Activated CD4-positive, alpha-beta T cell treated with anti-CD3 and anti-CD28 coated beads for 48 hours (primary cell): ENCODE measurements around the gene EVA1C.
"Not testable (repeated sequence)": the region's sequence is repeated elsewhere in the genome, so short reads cannot be mapped to it uniquely, and the experiment has no call there.

Source experiments
- DNase-seq: peaks from one replicate; pipeline ENCODE4 v3.0.0-alpha.2; 2020

Gene EVA1C

GRCh38 chr21:32506411-32506965 is 94.0 kb downstream of the EVA1C start:
- DNase-seq, result not testable (repeated sequence)

GRCh38 chr21:32507342-32507919 is 94.9 kb downstream of the EVA1C start:
- DNase-seq, result no peak

GRCh38 chr21:32508036-32508435 is 95.5 kb downstream of the EVA1C start:
- not testable (repeated sequence) for DNase-seq

- DNase-seq, result no peak
These were observed 96.1 kb downstream of the EVA1C start for GRCh38 chr21:32508558-32508957.

GRCh38 chr21:32508975-32509374 is 96.5 kb downstream of the EVA1C start:
- DNase-seq, result not testable (repeated sequence)

GRCh38 chr21:32514275-32515055 is 102.0 kb downstream of the EVA1C start:
- DNase-seq, result no peak

GRCh38 chr21:32515874-32516273 is 103.4 kb downstream of the EVA1C start:
- no peak for DNase-seq

- DNase-seq, result no peak
These were observed 104.5 kb downstream of the EVA1C start for GRCh38 chr21:32516756-32517649.

- DNase-seq, result no peak
These were observed 107.7 kb downstream of the EVA1C start for GRCh38 chr21:32519945-32520874.

- DNase-seq, result no peak
These were observed 108.6 kb downstream of the EVA1C start for GRCh38 chr21:32520875-32521735.

- DNase-seq, result no peak
These were observed 109.3 kb downstream of the EVA1C start for GRCh38 chr21:32521736-32522355.

- DNase-seq, result no peak
These were observed 111.0 kb downstream of the EVA1C start for GRCh38 chr21:32523463-32523862.

GRCh38 chr21:32523988-32524719 is 111.6 kb downstream of the EVA1C start:
- no peak for DNase-seq

- no peak for DNase-seq
These were observed 112.8 kb downstream of the EVA1C start for GRCh38 chr21:32525282-32525681.

GRCh38 chr21:32529679-32530078 is 117.2 kb downstream of the EVA1C start:
- DNase-seq, result no peak

- DNase-seq, result not testable (repeated sequence)
These were observed 118.3 kb downstream of the EVA1C start for GRCh38 chr21:32530809-32531208.

GRCh38 chr21:32531561-32531960 is 119.1 kb downstream of the EVA1C start:
- DNase-seq, result not testable (repeated sequence)

GRCh38 chr21:32532636-32533035 is 120.1 kb downstream of the EVA1C start:
- no peak for DNase-seq

- DNase-seq, result no peak
These were observed 120.5 kb downstream of the EVA1C start for GRCh38 chr21:32533053-32533452.

- DNase-seq, result no peak
These were observed 121.1 kb downstream of the EVA1C start for GRCh38 chr21:32533611-32534010.
